ENCODE data around the gene WNT9A.
"Not testable (repeated sequence)": the region's sequence is repeated elsewhere in the genome, so short reads cannot be mapped to it uniquely, and the experiment has no call there.

The WNT9A gene, protein sequence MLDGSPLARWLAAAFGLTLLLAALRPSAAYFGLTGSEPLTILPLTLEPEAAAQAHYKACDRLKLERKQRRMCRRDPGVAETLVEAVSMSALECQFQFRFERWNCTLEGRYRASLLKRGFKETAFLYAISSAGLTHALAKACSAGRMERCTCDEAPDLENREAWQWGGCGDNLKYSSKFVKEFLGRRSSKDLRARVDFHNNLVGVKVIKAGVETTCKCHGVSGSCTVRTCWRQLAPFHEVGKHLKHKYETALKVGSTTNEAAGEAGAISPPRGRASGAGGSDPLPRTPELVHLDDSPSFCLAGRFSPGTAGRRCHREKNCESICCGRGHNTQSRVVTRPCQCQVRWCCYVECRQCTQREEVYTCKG

DNA sequence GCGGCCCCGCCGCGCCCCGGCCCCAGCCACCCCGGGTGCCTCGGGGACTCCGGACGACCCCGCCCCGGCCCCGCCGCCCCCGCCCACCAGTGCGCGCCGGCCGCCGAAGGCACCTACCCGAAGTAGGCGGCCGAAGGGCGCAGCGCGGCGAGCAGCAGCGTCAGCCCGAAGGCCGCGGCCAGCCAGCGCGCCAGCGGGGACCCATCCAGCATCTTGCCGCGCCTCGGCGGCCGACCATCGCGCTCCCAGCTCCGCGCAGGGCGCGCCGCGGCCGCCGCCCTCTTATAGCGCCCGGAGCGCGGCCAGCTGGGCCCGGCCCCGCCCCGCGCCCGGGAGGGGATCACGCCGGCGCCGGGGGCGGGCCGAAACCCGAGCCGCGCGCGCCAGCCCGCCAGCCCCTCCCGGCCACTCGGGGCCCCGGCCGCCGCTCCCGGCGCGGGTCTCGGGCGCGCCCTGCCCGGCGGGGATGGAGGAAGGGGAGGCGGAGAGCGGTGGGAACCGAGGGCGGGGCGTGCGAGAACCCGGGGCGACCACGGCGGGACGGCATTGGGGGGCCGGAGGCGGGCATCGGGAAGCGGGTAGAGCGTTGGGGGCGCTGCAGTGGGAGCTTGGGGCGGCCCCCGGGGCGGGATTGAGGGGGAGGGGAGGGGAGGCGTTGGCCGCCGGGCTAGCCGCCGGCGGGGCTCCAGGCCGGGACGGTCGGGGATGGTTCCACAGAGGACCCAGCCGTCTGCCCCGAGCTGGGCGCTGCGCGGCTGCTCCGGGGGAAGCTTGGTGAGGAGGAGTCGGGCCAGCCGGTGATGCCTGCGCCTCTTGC is at the start of gene WNT9A:
TSS of gene WNT9A (minus strand) at position 257 of the 817 bp plus-strand sequence. CDS start at position 212, 45 bp downstream.
- peak; percentile 71 for DNase-seq

DNA sequence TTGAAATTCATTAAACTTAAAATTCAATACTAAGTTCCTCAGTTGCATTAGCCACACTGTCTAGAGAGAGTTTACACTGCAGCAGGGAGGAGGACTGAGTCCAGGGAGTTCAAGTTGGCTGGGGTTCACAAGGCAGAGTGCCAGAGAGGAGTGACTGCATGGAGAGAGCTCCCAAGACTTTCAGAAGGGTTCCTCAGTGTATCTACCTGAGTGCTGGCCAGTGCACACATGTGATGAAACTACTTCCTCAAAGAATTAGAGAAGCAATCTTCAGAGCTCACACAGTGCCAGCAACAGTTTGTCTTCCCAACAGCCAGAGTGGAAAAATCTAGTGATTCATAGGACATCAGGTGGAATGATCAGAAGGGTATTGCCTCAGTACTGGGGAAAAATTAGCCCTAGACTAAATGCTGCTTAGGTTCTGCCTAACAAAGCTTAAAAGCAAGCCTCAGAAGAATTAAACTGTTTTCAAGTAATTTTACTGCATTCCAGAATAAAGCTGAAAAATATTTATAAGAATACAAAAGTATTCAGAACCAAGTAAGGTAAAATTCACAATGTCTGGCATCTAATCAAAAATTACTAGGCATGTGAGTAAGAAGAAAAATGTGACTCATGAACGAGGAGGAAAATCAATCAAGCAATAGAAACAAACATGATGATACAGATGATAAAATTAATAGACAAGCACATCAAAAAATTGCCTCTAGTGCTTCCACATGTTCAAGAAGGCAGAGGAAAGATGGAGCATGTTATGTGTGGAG is 48.6 kb upstream of the WNT9A start:
- peak; percentile 6 for DNase-seq

DNA sequence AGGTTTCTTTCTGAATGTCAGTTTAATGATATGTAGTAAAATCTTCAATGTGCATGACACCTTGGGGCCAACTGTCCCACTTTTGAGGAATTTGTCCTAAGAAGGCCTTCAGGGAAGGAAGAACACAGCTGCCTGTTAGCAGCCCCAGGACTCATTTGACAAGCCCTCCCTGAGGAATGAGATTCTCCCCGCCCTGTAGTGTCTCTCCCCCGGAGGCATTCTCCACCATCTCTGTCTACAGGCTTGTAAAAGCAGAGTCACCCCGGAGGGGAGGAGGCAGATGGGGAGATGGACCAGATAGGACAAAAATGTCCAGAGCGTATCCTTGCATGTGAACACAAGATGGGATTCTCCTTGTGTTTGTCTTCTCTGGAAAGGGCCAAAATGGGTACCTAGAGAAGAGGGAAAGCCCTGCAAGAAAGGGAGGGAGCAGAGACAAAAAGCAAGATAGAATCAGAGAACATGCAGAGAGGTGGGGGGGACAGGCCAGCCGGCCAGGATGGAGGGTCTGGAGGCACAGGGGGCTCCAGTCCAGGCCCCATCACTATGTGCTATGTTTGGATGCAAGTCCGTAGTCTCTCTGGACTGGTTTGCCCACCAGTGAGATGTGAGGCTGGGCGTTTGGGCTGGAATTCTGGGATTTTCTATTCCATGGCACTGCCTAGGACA is 47.0 kb upstream of the WNT9A start:
- no peak for DNase-seq

DNA sequence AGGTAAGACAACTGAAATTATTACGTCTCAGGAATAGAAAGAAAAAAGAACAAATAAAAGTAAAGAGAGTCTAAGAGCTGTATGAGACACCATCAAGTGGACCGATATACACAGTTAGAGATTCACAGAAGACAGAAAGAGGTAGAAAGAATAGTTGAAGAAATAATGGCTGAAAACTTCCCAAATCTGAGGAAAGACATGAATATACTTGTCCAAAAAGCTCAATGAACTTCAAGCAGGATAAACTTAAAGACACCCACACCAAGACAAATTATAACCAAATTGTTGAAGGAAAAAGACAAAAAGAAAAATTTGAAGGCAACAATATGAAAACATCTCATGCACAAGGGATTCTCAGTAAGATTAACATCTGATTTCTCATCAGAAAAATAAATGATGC is 39.4 kb upstream of the WNT9A start:
- no peak for DNase-seq

DNA sequence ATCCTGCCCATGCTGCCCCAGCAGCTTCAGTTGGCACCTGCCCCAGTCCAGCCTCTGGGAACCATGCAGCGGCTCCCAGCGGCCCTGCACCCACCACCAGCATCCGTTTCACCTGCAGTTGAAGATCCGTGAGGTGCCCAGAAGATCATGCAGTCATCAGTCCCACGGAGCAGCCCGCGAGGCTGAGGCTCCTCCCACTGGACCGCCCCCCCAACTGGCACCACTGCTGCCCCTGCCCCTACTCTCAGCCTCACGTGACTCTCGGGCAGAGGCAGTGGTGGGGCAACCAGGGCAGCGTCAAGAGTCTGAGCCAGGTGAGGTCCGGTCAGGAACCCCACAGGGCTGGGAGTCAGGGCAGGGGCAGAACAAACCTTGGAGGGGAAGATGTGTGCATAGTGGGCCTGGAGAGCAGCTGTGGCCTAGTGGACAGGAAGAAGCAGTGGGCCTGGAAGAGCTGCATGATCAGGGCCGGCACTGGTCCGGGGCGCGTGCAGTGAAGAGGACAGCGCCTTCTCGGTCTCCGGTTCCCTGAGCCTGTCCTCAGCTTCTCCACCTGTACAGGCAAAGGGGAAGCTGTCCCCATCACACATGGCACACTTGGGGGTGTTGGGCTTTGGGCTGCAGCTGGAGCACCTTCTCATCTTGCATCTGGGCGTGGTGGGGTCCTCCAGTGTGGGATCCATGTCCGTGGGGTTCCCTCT is 28.0 kb upstream of the WNT9A start:
- DNase-seq: not testable (repeated sequence)

DNA sequence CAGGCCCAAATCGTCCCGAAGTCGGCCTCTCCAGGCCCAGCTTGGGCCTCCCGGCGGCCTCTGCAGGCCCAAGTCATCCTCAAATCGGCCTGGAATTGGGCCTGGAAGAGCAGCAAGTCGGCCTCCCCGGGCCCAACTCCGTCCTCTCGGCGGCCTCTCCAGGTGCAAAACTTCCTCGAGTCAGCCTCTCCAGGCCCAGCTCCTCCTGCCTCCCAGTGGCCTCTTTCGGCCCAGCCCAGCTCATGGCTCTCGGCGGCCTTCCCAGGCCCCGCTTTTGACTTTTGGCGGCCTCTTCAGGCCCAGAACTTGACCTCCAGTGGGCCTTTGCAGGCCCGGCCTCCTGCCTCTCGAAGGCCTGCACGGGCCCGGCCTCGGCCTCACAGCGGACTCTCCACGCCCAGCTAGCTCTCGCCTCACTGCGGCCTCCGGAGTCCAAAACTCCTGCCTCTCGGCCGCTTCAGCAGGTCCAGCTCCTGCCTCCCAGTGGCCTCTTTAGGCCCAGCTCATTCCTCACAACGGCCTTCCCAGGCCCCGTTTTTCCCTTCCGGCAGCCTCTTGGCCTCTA is 26.1 kb upstream of the WNT9A start:
- not testable (repeated sequence) for DNase-seq

DNA sequence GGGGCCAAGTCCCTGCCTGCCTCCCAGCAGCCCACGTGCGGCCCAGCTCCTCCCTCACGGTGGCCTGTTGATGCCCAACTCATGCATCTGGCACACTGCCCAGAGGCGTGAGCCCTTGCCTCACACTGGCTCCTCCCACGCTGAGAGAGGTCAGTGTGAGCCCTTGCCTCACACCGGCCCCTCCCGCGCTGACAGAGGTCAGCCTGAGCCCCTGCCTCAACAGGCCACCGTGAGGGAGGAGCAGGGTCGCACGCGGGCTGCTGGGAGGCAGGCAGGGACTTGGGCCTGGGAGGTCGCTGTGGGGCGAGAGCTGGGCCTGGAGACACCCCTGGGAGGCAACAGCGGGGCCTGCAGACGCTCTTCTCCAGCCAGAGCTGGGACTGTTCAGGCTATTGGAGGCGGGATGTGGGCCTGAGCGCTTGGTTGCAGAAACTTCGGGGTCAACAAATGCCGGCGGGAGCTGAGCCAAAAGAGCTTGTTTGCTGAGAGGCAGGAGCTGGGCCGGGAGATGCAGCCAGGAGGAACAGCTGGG is 25.2 kb upstream of the WNT9A start:
- DNase-seq: peak; percentile 59

DNA sequence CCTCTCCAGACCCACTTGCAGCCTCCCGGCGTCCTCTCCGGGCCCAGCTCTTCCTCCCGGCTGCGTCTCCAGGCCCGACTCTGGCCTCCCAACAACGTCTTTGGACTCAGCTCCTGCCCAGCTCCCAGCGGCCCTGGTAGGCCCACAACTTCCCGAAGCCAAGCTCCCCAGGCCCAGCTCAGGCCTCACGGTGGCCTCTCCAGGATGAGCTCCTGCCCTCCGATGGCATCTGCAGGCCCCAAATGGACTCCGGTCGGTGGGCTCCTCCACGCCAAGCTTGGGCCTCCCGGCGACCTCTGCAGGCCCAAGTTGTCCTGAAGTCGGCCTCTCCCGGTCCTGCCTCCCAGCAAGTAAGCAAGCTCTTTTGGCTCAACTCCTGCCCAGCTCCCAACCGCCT is 24.5 kb upstream of the WNT9A start:
- not testable (repeated sequence) for DNase-seq

DNA sequence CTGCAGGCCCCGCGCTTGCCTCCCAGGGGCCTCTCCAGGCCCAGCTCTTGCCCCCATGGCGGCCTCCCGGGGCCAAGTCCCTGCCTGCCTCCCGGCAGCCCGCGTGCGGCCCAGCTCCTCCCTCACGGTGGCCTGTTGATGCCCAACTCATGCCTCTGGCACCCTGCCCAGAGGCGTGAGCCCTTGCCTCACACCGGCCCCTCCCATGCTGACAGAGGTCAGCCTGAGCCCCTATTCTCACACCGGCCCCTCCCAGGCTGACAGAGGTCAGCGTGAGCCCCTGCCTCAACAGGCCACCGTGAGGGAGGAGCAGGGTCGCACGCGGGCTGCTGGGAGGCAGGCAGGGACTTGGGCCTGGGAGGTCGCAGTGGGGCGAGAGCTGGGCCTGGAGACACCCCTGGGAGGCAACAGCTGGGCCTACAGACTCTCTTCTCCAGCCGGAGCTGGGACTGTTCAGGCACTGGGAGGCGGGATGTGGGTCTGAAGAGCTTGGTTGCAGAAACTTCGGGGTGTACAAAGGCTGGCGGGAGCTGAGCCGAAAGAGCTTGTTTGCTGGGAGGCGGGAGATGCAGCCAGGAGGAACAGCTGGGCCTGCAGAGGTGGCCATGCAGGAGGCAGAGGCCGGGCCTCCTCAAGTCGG is 24.0 kb upstream of the WNT9A start:
- DNase-seq: not testable (repeated sequence)

DNA sequence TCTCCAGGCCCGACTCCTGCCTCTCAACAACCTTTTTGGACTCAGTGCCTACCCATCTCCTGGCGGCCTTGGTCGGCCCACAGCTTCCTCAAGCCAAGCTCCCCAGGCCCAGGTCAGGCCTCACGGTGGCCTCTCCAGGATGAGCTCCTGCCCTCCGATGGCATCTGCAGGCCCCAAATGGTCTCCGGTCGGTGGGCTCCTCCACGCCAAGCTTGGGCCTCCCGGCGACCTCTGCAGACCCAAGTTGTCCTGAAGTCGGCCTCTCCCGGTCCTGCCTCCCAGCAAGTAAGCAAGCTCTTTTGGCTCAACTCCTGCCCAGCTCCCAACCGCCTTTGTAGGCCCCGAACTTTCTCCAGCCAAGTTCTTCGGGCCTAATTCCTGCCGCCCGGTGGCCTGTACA is 23.5 kb upstream of the WNT9A start:
- not testable (repeated sequence) for DNase-seq

DNA sequence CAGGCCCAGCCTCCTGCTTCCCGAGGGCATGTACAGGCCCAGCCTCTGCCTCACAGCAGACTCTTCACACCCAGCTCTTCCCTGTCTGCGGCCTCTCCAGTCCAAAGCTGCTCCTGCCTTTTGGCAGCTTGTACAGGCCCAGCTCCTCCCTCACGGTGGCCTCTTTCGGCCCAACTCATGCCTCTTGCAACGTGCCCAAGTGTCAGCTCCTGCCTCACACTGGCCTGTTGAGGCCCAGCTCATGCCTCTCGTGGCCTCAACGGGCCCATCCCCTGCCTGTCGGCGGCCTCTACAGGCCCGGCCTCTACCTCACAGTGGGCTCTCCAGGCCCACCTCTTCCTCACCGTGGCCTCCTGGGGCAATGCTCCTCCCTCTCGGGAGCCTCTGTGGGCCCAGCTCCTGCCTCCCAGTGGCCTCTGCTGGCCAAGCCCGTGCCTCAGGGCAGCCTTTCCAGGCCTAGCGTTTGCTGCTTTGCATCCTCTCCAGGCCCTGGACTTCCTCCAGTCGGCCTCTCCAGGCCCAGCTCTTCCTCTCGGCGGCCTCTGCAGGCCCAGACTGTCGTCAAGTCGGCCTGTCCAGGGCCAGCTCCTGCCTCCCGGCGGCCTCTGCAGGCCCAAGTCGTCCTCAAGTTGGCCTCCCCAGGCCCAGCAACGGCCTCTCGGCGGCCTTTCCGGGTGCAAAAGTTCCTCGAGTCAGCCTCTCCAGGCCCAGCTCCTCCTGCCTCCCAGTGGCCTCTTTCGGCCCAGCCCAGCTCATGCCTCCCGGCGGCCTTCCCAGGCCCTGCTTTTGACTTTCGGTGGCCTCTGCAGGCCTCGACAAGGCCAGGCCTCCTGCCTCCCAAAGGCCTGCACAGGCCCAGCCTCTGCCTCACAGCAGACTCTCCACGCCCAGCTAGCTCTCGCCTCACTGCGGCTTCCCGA is 22.6 kb upstream of the WNT9A start:
- not testable (repeated sequence) for DNase-seq

DNA sequence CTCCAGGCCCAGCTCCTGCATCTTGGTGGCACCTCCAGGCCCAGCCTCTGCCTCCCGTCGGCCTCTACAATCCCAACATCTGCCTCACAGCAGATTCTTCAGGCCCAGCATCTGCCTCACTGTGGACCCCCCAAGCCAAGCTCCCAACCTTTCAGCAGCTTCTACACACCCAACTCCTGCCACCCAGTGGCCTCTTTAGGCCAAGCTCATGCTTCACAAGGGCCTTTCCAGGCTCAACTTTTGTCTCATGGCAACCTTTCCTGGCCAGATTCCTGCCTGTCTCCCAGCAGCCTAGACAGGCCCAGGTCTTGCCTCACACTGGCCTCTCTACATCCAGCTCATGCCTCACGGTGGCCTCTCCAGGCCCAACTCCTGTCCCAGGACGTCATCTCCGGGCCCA is 20.1 kb upstream of the WNT9A start:
- DNase-seq: not testable (repeated sequence)

DNA sequence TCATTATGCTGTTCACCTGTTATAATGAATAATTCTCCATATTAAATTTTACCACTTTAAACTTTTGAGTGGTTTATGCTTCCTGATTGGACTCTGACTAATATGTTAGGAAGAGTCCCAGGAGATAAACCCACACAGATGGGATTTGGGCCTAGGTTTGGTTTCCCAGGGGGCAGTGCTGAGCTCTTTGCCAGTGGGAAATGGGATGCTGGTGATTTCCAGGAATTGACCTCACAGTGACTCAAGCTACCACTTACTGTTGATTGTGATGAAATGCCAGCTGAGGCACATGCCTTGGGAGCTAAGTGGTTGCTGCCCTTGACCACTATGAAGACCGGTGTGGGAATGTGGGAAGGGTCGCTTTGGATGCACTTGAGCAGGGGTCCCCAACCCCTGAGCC is 19.0 kb upstream of the WNT9A start:
- DNase-seq: not testable (repeated sequence)

DNA sequence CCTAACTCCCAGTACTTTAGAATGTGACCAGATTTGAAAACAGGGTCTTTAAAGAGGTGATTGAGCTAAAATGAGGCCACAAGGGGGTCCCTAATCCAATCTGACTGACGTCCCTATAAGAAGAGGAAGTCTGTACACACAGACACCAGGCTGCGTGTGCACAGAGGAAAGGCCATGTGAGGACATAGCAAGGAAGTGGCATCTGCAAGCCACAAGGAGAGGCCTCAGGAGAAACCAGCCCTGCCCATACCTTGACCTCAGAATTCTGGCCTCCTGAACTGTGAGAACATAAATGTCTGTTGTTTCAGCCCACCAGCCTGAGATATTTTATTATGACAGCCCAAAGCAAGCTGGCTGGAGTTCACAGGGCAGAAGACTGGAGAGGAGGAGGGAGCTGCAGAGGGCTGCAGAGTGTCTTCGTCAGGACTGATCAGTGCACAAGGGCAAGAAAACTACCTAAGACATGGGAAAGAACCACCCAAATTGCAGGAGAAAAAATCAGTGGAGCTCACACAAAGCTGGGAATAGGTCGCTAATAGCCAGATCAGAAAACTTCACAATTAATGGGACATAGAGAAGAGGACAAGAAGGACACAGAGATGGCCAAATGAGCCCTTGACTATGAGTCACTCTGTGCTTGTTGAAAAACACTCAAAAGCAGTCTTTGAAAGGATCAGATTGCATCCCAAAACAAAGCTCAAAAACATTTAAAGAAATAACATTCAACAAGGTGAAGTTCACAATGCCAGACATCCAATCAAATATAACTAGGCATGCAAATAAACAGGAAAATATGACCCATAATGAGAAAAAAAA is 14.1 kb upstream of the WNT9A start:
- peak; percentile 24 for DNase-seq

DNA sequence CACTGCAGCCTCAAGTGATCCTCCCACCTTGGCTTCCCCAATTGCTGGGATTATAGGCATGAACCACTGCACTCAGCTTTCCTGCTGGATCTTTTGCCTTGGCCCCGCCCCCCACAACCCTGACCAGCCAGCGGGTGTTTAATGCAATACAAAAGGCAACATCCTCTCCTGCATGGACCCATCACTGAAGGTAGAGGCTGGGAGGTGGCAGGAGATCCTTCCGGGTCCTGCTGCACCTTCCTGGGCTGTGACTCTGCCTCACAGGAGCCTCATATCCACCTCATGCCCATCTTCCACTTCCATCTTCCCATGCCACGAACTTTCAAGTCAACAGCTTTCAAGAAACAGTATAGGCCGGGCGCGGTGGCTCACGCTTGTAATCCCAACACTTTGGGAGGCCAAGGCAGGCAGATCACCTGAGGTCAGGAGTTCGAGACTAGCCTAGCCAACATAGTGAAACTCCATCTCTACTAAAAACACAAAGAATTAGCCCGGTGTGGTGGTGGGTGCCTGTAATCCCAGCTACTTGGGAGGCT is 11.7 kb upstream of the WNT9A start:
- no peak for DNase-seq

DNA sequence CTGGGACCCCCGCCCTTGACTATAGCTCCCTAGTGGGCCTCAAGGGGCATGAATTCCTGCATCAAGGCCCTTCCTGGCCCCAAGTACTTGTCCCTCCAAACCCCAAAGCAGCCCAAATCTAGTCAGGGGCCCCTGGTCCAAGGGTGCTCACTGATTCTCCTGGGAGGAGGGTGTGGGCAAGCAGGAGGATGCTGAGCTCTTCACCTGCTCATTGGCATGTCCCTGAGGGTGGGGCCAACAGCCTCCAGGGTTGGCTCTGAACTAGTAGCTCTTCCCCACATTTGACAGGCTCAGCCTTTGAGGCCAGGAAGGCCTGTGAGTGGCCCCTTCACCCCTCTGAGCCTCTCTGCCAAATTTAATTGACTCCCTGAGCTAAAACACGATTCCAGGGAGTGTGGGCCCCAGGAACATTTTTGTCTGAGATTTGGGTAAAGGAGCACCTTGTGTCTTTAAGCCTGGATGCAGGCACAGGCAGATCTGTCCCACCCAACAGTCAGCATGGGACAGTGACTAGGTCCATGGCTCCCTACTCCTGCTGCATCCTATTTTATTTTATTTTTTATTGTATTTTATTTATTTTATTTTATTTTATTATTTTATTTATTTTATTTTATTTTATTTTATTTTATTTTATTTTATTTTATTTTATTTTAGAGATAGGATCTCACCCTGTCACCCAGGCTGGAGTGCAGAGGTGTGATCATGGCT is 11.0 kb upstream of the WNT9A start:
- DNase-seq: no peak

DNA sequence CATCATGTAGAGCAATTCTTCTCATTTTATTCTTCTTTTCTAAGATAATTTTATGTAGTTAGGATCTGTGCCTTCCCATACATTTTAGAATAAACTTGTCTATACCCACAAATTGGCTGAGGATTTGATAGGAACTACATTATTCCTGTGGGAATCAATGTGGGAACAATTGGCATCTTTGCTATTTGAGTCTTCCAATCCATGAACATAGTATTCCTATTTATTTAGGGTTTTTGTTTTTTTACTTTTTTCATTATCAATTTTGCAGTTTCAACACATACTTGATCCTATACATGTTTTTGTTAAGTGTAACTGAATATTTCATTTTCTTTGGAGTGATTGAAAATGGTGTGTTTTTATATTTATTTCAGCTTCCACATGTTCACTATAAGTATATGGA is 8.1 kb upstream of the WNT9A start:
- DNase-seq: no peak

Data from femur (tissue), 1 donor.